GM19351 (cell line): Measurements from ENCODE around the gene KRTAP12-4.
"Not testable (repeated sequence)": the region's sequence is repeated elsewhere in the genome, so short reads cannot be mapped to it uniquely, and the experiment has no call there.

ENCODE experiments used
- ATAC-seq: cut with Tn5 transposase; IDR thresholded peaks from one replicate; pipeline ENCODE4 v1.9.1; 2021; ENCODE audit warnings: mild to moderate bottlenecking, moderate library complexity; ENCODE audit not compliant: unreplicated experiment

Gene KRTAP12-4

GRCh38 chr21:44613386-44614155 is 40.9 kb downstream of the KRTAP12-4 start:
- no peak for ATAC-seq

DNA sequence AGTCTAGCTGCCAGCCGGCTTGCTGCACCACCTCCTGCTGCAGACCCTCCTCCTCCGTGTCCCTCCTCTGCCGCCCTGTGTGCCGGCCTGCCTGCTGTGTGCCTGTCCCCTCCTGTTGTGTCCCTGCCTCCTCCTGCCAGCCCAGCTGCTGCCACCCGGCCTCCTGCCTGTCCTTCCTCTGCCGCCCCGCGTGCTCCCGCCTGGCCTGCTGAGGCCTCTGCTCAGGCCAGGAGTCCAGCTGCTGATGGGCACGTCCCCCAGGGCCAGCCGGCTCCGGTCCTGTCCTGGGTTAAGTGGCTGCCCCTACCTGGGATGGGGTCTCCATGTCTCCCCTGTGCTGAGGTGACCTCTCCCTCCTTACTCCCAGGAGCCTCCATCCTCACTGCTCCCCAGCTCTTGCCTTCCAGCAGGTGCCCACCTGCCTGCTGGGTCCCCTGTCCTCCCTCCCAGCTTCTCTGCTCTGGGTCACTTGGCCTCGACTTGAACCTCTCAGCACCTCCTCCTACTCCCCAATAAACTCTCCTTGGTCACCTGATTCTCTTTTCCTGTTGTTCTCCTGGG is 41.7 kb downstream of the KRTAP12-4 start:
- ATAC-seq, result no peak

GRCh38 chr21:44612029-44612486 is 42.4 kb downstream of the KRTAP12-4 start, which contains the start of gene KRTAP10-8:
Gene KRTAP10-8, plus strand, starts transcription at chr21:44612079. Its CDS starts 22 bp downstream, at chr21:44612101.
- no peak for ATAC-seq

- ATAC-seq, result no peak
Observed at GRCh38 chr21:44611551-44611950, 42.9 kb downstream of the KRTAP12-4 start.

DNA sequence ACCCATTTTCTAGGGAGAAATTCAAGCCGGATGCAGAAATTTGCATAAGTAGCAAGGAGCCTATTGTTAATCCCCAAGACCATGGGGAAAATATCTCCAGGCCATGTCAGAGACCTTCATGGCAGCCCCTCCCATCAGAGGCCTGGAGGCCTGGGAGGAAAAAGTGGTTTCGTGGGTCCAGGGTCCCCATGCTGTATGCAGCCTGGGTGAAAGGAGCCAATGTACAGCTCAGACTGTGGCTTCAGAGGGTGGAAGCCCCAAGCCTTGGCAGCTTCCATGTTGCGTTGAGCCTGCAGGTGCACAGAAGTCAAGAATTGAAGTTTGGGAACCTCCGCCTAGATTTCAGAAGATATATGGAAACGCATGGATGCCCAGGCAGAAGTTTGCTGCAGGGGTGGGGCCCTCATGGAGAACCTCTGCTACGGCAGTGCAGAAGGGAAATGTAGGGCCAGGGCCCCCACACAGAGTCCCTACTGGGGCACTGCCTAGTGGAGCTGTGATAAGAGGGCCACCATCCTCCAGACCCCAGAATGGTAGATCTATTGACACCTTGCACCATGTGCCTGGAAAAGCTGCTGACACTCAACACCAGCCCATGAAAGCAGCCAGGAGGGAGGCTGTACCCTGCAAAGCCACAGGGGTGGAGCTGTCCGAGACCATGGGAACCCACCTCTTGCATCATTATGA is 44.2 kb downstream of the KRTAP12-4 start:
- ATAC-seq, result not testable (repeated sequence)

GRCh38 chr21:44609193-44609592 is 45.3 kb downstream of the KRTAP12-4 start:
- no peak for ATAC-seq

DNA sequence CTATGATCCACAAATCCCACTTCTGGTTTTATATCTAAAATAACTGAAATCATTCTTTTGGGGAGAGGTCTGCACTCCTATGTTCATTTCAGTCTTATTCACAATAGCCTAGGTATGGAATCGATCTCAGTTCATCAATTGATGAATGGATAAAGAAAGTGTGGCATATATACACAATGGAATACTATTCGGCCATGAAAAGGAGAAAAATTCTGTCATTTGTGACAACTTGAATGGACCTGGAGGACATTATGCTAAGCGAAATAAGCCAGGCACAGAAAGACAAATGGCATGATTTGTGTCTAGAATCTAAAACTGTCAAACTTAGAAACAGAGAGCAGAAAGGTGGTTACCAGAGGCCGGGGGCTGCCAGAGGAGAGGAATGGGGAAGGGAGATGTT is 48.0 kb downstream of the KRTAP12-4 start:
- no peak for ATAC-seq
